UCSD-AML1 (cell line): Measurements from ENCODE around the gene CACNA1C.

ENCODE experiments used
- DNase-seq: peaks from one replicate; lab custom pipeline; 2025; ENCODE audit not compliant: unreplicated experiment; lab: John Stamatoyannopoulos, UW

The CACNA1C gene

GRCh38 chr12:2290516-2291065, 237.8 kb downstream of the CACNA1C start:
- no peak for DNase-seq

DNA sequence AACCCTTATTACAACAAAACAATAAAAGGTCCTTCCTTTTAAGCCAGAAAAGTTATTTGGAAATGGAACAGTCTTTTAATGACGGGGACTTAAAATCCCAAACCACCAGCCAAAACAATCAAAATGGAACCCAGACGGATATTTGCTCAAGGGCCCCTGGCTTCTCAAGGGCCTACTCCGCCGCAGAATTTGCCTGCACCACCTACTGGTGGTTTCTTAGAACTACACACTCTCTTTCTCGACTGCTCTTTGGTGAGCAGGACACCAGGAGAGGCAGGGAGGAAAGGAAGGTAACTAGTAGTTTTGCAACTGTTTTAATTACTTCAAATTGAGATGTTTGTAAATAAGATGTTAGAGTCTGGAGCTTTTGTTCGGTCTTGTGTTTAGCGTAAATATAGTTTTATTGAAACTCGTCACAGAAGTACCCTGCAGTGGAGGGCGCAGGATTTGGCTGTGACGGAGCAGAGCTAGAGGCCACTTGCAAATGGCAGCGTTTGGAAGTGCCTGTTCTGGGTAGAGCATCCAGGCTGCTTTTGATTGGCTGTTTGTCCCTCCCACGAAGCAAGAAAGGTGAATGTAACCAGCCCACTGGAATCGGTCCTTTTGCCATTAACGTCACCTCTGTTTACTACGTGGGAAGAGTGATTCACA, 238.5 kb downstream of the CACNA1C start:
- peak; percentile 36 for DNase-seq

- no peak for DNase-seq
Observed at GRCh38 chr12:2291947-2292346, 239.2 kb downstream of the CACNA1C start.

DNA sequence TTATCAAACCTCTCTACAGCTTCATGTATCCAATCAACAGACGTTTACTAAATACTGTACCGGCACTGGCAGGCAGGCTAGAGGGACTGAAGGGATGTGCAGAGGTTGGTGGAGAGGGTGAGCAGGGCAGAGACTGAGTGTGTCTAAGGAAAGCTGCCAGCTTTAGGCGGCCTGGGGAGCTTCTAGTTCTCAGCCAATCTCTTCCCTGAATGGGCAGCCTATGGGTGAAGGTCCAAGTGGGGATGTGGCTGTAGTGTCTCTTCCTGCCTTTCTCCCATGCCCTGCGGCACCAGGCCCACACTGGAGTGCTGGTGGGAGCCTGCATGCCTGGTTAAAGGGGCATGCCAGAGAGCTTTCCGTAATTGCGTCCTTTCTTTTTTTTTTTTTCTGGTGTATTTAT, 239.8 kb downstream of the CACNA1C start:
- DNase-seq, result no peak

DNA sequence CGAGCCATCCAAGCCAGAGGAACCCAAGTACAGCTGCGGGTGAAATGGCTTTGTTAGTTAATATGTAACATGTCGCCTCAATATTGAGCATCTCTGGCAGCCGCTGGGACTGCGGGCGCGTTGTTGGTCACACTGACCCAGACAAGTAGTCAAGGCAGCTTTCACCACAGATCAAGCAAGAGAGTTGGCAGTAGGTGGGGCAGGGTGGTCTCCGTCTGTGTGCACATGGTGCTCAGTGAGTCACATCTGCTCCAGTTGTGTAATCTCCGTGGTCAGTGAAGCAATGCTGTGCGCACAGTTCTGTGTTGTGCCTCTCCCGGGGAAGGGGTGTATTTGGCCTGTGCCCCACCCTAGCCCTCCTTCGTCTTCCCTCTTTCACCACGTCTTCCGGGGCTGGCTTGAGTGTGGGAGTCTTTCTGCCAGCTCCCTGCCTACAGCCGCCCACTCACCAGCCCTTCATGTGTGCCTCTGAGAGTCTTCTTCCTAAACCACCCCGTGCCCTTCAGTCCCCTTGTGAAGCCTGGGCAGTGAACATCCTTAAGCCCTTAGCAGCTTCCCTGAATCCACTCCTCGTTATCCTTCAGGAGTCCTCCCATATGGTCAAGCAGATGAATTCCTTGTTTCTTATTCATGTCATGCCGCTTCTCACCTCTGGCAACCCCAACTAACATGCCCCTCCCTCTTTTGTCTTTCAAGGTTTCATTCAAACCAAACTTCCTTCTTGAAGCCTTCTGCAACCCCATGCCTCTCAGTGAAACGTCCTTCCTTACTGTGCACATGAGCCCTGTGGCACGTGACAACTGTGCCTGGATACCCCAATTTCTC, 242.1 kb downstream of the CACNA1C start:
- DNase-seq, result peak; percentile 57

DNA sequence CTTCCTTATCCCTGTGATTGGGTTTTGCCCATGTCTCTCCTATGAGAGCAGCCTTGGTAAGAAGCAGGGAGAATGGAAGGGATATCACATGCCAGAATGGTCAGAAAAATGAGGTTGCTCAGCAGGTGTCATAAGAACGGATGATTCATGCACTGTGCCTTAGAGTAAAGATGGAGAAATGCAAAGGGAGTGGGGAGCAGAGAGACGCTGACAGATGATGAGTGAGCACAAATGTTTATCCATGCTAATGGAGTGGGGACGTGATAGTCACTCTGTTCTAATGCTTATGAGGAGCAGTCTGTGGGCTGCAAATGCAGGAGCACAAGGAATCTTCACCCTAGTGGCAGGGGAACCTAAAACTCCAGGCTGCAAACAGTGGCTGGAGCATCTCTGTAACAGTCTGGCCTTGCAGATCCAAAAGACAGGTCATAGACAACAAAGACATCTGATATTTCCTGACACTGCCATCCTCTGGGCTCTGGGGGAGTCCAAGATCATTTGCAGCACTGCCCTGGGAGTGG, 243.2 kb downstream of the CACNA1C start:
- DNase-seq, result no peak

DNA sequence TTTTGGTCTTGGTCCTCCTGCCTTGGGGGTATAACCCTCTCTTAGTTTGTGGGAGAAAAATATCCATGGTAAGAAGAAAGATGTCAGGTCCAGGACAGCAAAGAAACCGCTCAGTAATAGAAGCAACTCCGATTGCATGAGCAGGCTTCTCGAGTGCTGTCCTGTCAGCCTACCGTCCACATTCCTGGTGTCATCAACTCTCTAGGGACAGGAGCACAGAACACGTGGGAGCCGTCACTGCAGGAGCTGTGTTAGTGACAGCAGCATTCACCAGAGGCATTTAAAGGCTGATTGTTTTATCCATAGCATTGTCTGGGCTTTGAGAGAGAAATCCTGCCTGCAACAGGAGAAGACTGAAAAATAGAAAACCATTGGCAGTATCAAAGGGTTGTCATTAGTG, 244.2 kb downstream of the CACNA1C start:
- no peak for DNase-seq

DNA sequence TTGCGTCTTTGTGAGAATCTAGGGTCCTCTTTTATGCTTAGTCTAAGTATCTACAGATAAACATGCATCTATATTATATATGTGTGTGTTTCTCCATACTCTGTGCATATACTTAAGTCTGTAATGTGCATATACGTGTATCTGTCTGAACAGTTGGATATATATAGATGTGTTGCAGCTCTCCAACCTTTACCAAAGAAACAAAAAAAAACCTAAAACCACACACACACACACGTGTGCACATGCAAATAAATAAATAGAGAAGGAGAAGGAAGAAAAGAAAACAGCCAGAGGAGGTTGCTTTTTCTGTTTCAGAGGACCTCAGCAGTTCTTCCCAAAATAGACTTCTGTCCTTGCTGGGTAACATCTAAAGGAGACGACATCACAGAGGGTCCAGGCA, 244.9 kb downstream of the CACNA1C start:
- DNase-seq, result no peak

DNA sequence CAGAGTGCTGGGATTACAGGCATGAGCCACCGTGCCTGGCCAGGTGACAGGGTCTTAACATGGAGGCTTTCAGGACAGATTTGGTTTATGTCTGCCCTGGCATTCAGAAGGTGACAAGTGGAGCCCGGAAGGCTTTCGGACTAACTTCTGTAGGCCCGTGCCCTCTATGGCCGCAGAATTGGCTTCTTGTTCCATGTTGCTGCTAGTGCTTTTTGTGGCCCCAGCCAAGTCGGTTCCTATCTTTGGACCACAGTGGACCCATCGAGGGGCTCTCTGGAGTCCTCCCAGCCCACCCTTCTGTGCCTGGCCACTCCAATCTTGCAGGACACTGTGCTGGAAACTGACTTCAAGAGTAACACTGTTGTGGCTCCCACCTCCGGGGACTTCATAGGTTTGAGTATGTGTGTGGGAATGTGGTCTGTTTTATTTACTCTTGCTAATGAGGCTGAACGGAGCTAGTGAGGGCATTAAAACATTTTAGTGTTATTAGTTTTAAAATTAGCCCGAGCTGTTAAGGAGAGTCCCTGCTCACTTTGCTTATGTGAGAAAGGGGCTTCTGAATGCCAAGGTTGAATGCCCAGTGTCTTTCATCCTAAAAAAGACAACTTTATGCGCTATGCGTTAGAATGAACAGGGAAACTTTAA, 245.9 kb downstream of the CACNA1C start:
- no peak for DNase-seq

GRCh38 chr12:2299206-2299605, 246.4 kb downstream of the CACNA1C start:
- peak; percentile 65 for DNase-seq

DNA sequence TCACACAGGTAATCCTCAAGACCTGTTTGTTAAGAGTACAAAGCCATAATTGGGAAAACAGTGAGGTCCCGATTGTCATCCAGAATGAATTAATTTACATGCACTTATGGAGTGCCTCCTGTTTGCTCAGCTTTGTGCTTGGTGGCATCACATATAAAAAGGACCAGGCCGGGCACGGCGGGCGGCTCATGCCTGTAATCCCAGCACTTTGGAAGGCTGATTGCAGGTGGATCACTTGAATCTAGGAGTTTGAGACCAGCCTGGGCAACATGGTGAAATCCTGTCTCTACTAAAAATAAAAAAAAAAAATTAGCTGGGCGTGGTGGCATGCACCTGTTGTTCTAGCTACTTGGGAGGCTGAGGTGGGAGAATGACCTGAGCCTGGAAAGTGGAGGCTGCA, 247.4 kb downstream of the CACNA1C start:
- DNase-seq, result no peak

DNA sequence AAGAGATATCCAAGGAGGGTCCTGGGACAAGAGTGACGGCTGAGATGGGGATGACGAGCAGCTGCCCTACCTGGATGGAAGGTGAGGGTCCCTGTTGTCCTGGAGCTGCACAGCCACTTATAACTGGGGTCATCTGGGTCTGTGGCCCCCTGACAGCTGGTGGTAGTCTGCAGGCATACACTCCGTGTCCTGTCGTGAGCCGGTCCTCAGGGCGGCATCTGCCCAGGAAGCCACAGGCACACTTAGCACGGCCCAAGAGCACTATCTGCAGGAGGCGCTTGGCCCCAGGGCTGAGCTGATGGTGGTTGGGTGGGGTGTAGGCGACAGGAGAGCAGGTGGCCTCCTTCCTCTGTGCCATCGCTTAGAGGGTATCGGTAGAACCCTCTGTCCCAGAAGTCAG, 248.1 kb downstream of the CACNA1C start:
- DNase-seq, result no peak

DNA sequence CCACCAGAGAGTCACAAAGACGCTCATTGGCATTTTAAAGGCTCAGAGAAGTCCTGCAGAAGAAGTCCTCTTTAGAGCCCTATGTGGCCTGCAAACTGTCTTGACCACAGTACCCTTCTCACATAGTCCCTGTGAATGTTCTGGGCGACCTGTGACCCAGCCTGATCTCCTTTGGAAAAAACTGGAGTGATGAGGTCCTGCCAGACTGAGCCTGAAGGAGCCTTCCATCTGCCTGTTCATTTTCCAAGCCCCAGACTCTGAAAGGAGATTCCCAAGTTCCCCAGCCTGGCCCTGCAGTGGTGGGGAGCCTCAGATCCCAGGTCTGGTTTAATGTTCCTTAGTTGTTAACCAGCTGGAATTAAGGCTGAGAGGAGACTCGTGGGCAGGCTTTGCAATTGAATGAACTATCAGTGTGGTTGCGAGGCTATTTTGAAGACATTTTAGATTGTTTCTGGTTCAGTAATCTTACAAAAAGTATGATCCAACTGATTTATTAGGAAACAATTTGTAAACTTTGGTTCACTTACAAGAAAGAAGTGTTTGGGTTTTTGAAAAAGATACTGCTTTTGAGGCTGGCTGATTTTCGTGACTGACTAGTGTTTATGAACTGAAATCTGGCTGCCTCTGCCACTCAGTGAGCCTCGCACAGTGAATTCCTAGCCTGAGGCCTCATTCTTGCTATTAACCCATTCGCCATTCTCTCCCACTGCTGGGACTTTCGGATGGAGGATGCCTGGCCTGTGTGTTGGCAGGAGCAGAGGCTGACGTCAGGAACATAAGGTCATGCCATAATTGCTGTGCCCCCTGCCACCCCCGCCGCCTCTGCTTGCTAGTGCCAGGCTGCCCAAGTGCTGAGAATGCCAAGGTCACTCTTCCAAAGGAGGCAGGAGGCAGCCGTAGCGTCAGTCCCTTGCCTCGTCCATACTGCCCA, 249.0 kb downstream of the CACNA1C start:
- no peak for DNase-seq

GRCh38 chr12:2302711-2303580, 250.2 kb downstream of the CACNA1C start:
- no peak for DNase-seq

GRCh38 chr12:2304223-2304622, 251.4 kb downstream of the CACNA1C start:
- no peak for DNase-seq

DNA sequence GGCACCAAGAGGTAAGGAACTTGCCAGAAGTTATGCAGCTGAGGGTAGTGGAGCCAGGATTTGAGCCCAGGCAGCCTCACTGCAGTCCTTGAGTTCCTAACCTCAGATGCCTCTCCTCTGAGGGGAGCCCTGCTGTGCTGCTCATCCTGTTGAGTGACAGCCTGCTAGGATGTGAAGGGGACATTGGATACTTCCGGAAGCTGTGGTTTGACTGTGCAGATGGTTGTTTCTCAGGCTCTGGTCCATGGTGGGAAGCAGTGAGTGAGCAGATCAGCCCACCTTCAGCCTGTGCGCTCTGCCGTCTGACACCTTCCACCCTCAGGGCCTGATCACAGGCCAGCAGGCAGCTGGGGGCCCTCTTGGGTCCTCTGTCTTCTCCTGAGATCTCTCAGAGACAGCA, 253.2 kb downstream of the CACNA1C start:
- DNase-seq, result peak; percentile 71

- peak; percentile 48 for DNase-seq
Observed at GRCh38 chr12:2306735-2307134, 253.9 kb downstream of the CACNA1C start.

DNA sequence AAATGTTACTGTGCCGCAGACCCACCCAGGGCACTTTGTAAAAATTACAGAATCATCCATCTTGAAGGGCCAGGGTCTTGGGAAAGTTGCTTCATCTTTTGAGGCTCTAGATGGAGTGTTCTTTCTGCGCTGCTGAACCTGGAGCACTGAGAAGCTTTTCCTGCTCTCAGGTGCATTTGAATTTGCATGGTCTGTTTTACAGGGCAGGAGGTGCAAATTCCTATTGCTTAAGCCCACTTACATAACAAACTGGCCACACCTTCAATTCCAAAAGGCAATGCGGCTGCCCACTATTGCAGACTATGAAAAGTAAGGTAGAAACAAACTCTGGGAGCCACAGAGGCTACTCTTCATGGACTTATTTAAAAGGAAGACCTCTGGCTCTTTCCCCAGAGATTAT, 254.8 kb downstream of the CACNA1C start:
- DNase-seq, result no peak

DNA sequence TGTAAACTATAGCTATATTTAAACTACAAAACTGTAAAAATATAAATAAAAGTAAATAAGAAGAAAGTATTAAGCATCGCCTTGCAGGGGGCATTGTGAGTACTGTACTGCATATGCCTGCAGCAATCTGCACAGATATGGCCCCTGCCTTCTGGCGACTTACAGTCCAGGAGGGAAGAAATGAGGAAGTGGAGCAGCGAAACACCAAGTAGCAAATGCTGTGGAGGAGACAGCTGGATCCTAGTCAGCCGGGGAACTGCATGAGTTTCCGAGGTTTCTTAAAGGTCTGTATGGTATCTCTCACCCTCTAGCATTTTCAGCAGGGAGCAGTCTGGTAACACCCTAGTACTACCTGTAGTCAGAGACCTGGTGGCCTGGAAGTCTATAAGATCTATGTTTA, 256.9 kb downstream of the CACNA1C start:
- no peak for DNase-seq
